ENCODE measurements around the gene PTPRD.

DNA sequence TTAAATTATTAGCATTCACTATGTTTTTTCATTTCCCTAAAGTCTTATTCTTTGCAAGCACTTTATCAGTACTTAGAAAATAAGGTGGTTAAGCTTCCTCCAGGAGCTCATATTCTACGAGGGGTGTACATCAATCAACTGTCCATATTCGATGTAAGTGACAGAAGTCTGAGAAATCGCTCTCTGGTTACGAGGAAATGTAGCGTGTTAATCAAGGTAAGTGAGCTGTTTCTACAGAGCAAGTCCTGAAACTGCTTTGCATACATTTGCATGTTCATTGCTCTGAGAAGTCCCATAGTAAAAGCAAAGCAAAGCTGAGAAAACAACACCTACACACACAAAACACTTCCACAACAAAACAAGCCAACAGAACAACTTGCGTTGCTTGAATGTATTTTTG is 1919.3 kb downstream of the PTPRD start:
- TF ChIP-seq, protein P1, sequence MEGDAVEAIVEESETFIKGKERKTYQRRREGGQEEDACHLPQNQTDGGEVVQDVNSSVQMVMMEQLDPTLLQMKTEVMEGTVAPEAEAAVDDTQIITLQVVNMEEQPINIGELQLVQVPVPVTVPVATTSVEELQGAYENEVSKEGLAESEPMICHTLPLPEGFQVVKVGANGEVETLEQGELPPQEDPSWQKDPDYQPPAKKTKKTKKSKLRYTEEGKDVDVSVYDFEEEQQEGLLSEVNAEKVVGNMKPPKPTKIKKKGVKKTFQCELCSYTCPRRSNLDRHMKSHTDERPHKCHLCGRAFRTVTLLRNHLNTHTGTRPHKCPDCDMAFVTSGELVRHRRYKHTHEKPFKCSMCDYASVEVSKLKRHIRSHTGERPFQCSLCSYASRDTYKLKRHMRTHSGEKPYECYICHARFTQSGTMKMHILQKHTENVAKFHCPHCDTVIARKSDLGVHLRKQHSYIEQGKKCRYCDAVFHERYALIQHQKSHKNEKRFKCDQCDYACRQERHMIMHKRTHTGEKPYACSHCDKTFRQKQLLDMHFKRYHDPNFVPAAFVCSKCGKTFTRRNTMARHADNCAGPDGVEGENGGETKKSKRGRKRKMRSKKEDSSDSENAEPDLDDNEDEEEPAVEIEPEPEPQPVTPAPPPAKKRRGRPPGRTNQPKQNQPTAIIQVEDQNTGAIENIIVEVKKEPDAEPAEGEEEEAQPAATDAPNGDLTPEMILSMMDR (IDR thresholded peaks at IDR 0.05), result no peak
- TF ChIP-seq POLR2A (IDR thresholded peaks at IDR 0.05), result no peak

All from ovary (tissue), 3 donors.